Activated CD4-positive, CD25-positive, alpha-beta regulatory T cell (primary cell): ENCODE results near the gene MANSC1.
"Not testable (repeated sequence)": the region's sequence is repeated elsewhere in the genome, so short reads cannot be mapped to it uniquely, and the experiment has no call there.

Source experiments
- DNase-seq, 4 experiments: peaks; one replicate each; lab custom pipeline; 2025; lab: John Stamatoyannopoulos, UW

MANSC1 gene

GRCh38 chr12:12365446-12365802 lies 15.4 kb upstream of the MANSC1 start:
- DNase-seq = no peak

DNA sequence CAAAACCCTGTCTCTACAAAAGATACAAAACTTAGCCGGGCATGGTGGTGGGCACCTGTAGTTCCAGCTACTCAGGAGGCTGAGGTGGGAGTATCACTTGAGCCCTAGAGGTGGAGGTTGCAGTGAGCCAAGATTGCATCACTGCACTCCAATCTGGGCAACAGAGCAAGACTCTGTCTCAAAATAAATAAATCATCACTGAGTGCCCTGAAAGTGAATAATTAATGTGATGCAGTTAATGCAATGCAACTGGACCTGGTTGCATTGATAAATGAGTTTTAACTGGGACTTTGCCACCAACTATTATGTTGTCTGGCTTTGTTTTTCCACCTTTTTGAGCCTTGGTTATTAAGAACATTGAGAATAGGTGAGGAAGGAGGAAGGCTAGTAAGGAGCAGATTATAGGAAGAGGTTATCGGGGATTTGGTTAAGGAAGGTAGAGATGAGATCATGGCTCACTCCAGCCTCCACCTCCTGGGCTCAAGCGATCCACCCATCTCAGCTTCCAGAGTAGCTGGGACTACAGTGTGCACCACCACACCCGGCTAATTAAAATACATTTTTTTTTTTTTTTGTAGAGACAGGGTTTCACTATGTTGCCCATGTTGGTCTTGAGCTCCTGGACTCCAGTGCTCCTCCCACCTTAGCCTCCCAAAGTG lies 14.9 kb upstream of the MANSC1 start:
- DNase-seq = no peak

DNA sequence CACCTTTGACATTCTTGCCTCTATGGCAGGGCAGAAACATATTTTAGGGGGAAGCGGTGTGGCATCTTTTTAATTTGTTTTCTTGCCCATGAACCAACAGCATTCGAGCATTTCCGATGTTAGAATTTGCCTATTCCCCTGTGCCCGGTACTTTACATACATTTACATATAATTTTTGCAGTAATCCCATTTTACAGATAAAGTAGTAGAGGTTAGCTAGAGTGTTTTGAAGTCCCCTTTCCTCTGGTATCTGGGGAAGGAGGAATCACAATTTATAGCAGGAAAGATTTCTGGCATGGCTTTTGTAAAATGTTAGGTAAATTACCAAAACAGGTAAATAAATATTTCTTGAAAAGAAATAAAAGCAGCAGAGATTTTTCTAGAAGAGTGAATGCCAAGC lies 8.5 kb upstream of the MANSC1 start:
- DNase-seq = no peak

- no peak for DNase-seq
These were observed 7.8 kb upstream of the MANSC1 start for GRCh38 chr12:12357719-12358461.

DNA sequence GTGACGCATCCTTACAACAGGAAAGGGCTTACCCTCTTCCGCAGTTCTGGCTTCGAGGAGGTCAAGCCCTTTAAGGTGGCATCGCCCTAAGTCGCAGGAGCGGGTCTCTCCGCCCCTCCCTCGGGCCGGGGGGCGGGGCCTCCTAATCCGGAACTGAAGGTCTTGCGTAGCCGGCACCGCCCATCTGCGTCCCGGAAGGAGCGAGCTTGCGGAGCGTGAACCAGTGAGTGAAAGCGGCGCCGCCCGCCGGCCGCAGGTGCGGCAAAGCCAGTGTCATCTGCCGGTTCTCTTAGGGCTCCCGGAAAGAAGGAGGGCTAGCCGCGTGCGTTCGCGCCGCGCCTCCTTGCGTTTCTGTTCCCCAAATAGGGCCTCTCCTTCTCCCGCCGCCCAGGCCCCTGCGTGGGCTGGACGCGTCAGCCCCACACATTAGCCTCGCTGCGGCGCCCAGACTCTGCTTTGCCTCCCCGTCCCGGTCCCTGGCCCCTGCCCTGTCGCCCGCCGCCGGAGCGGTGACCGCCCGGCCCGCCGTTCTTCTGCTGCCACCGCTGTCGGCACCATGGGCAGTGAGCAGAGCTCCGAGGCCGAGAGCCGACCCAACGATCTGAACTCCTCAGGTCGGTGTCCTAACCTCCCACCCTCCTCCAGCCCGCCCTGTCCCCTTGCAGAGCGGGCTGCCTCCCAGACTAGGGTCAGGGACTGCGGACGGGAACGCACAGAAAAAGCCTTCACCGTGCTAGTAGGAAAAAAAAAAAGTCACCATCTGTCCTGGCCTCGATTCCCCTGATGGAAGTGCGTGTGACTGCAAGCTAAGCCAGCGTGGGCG lies 7.1 kb upstream of the MANSC1 start, which contains the start of gene BORCS5:
BORCS5 (plus strand) TSS at position 183 of the 823 bp plus-strand sequence; CDS start at position 557, 374 bp downstream.
- peak; percentile 93 to 97 (median 96) for DNase-seq

DNA sequence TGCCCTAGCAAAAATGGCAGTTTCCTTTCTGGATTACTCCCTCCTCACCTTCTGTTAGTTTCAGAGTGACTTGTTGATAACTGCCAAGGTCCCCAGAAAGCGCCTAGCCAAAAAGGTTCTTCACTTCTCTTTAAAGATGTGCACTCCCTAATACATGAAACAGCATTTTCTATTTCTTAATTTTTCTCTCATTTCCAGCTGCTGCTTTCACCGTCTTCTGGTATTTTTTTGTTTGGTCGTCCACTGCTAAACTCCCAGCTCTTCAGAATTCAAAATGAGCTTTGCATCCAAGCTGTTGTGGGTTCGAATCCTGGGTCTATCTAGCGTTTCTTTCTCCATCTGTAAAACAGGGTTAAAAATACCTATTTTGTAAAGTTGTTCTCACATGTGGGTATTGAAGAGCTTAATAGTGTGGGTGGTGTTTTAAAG lies 6.4 kb upstream of the MANSC1 start:
- no peak for DNase-seq

DNA sequence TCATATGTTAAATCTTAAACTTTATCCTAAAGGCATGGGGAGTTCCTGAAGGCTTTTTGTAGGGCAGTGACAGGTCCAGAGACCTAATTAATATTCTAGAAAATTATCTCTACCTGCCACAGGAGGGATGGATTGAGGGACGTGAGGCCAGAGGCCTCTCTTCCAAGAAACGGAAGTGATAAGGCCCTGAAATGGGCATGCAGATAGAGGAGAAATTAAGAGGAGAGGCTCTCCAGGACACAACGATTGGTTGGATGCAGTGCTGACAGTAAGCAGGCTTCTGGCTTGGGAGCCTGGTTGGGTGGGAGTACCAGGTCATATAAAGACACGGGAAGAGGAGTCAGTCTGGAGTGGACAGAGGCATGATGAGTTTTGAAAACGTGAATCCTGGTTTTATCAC lies 3.8 kb upstream of the MANSC1 start:
- no peak for DNase-seq

- no peak for DNase-seq
These were observed 3.2 kb upstream of the MANSC1 start for GRCh38 chr12:12353276-12353675.

DNA sequence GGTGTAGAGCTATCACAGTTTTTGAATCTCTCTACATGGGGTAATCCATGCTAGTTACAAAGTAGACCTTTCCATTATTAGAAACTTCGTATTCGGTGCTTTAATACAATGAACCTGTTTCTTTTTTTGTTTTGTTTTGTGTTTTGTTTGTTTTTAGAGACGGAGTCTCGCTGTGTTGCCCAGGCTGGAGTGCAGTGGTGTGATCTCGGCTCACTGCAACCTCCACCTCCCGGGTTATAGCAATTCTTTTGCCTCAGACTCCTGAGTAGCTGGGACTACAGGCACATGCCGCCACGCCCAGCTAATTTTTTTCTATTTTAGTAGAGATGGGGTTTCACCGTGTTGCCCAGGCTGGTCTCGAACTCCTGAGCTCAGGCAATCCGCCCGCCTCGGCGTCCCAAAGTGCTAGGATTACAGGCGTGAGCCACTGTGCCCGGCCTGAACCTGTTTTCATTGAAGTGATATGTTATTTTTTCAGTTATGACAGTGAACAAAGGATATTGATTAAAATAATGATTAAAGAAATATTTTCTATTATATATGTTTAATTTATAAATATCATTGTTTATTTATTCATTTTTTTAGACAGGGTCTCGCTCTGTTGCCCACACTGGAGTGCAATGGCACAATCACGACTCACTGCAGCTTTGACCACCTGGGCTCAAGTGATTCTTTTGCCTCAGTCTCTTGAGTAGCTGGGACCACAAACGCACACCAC lies 1.6 kb upstream of the MANSC1 start:
- DNase-seq = not testable (repeated sequence)

GRCh38 chr12:12350868-12351463 lies 924 bp upstream of the MANSC1 start:
- no peak for DNase-seq

DNA sequence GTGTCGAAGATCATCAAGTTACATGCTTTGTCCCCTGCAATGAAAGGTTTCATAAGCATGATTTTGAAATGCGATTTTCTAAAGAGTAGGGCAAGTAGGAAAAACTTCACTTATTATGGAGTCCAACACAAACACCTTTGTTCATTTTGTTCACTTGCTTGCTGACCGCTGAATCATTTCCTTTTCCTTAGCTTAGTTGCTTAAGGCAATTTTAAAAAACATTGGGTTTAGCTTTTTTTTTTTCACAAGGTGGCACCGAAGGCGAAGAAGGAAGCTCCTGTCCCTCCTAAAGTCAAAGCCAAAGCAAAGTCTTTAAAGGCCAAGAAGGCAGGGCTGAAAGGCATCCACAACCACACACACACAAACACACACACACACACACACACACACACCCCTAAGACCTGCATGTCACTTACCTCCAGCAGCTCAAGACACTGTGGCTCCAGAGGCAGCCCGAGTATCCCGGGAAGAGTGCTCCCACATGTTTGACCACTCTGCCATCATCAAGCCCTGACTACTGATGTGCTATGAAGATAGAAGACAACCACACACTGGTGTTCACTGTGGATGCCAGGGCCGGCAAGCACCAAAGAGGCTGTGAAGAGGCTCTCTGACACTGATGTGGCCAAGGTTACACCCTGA lies 11.4 kb downstream of the MANSC1 start:
- no peak for DNase-seq

- no peak for DNase-seq
These were observed 13.5 kb downstream of the MANSC1 start for GRCh38 chr12:12336511-12336910.

- DNase-seq = no peak
These were observed 14.0 kb downstream of the MANSC1 start for GRCh38 chr12:12336049-12336411.

DNA sequence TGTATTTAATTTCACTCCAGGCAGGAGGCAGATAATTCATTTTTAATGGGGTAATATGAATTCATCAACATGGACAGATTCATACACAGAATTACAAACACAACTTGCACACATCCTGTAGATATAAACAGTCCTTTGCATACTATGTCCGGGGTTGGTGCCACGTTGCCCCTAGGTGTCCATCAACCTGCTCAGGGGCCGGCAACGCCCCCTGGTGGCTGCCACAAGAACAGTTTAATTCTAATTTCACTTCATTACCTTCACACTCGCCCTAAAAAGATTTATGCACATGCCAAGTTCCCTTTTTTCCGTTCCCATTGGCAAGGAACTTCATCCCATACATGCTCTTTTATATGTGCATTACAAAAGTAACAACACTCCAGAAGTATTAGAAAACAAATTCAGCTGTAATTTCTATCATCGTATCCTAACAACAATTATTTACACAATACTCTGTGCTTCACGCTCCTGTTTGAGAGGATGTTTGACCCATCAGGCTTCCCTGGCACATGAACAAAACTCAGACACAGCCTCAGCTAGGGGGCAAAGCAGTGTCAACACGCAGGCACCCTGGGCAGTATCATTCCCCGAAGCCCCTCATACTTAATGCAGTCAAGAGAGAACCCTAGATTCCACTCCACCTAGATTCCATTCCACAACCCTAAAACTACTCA lies 15.5 kb downstream of the MANSC1 start:
- DNase-seq = peak; percentile 14 to 33 (median 19)

GRCh38 chr12:12333407-12334366 lies 16.4 kb downstream of the MANSC1 start:
- DNase-seq = no peak

- no peak for DNase-seq
These were observed 18.1 kb downstream of the MANSC1 start for GRCh38 chr12:12331896-12332295.

- DNase-seq = no peak
These were observed 18.7 kb downstream of the MANSC1 start for GRCh38 chr12:12331244-12331771.

DNA sequence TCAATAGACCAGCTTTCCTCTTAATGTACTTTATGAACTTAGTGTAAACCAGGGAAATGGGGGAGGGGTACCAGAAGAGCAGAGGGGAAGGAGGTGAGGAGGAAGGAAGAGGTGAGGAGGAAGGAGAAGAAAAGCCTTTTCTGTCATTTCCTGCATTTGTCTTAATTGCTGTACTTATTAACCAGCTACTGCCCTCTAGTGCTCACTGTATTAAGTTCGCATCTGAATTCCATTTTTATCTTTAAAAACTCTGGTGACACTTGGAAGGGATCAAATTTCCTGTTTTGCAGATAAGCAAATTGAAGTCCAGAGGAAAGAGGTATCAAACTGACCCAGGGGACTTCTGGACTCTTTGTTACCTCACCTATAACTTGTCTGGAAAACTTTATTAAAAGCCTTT lies 22.2 kb downstream of the MANSC1 start:
- no peak for DNase-seq

- DNase-seq = no peak
These were observed 23.8 kb downstream of the MANSC1 start for GRCh38 chr12:12326262-12326661.
